Measurements from ENCODE around the gene FBXW7.

FBXW7 gene, protein sequence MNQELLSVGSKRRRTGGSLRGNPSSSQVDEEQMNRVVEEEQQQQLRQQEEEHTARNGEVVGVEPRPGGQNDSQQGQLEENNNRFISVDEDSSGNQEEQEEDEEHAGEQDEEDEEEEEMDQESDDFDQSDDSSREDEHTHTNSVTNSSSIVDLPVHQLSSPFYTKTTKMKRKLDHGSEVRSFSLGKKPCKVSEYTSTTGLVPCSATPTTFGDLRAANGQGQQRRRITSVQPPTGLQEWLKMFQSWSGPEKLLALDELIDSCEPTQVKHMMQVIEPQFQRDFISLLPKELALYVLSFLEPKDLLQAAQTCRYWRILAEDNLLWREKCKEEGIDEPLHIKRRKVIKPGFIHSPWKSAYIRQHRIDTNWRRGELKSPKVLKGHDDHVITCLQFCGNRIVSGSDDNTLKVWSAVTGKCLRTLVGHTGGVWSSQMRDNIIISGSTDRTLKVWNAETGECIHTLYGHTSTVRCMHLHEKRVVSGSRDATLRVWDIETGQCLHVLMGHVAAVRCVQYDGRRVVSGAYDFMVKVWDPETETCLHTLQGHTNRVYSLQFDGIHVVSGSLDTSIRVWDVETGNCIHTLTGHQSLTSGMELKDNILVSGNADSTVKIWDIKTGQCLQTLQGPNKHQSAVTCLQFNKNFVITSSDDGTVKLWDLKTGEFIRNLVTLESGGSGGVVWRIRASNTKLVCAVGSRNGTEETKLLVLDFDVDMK

DNA sequence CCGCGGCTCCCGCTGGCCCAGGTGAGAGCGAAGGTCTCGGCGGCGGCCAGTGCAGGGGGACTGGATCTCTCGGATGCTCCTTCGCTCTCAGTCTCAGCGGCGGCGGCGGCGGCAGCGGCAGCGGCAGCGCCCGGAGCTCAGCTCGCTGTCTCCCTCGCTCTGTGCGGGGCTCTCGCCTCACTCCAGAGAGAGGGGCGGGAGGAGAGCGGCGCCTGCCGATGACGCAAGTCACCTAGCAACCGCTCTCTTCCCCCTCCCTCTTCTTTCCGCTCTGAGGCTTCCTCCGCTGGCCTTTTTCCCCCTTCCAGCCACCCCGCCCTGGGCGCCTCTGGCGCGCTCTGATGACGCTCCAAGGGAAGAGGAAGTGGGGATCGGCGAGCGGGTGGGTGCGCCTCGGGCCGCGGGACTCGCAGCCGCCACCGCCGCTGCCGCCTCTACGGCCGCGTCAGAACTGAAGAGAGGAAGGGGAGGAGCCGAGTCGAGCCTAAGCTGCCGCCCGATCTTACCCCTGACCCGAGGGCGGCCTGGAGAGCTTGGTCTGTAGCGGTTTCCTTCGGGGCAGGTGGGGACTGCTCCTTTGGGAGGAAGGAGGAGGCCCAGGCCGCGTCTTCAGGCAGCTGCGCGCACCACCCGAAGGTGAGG is at the start of gene FBXW7:
Gene FBXW7, minus strand, starts transcription at position 190 of the 642 bp plus-strand sequence. CDS start 124,289 bp downstream, outside the sequence.
- Histone ChIP-seq H3K4me1 (ENCODE audit: insufficient read depth, low read length) (0 out of 2 replicates have a peak, but pooled peaks cover 7% of the 10 kb centered on the region), H3K9me3 (ENCODE audit: control insufficient read depth, insufficient read depth, low read length) (peaks cover 3% of the 10 kb centered on the region), H3K9ac (ENCODE audit: low read depth, low read length) (peak within 1 kb of the TSS; percentile 69), H3K36me3 (ENCODE audit: insufficient read depth, low read length) (no peaks in the 10 kb centered on the region)

DNA sequence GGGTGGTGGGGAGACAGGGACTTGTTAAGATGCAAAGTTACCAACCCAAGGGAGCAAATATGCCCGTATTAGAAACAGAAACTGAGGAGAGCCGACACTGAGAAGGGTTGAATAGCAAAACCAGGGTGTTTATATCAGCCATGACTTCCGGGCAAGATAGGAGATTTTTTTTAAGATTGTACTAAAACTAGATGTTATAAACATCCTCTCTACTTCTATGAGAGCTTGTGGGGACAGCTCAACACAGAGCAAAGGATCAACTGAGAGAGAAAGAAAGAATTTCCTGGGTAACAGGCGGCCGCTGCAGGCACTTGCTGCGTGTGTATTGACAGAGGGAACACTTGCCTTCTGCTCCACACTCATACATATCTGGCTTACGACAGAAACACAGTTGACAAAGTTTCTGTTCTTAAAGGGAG is 49.1 kb upstream of the FBXW7 start:
- Histone ChIP-seq H3K9me3 (ENCODE audit: control insufficient read depth, insufficient read depth, low read length) (peaks cover 5% of the 10 kb centered on the region; the same call in 1 of the 2 replicates), H3K9ac (ENCODE audit: low read depth, low read length) (no peak overlapping the region), H3K4me1 (ENCODE audit: insufficient read depth, low read length) (no peaks in the 10 kb centered on the region), H3K36me3 (ENCODE audit: insufficient read depth, low read length) (no peaks in the 10 kb centered on the region)

DNA sequence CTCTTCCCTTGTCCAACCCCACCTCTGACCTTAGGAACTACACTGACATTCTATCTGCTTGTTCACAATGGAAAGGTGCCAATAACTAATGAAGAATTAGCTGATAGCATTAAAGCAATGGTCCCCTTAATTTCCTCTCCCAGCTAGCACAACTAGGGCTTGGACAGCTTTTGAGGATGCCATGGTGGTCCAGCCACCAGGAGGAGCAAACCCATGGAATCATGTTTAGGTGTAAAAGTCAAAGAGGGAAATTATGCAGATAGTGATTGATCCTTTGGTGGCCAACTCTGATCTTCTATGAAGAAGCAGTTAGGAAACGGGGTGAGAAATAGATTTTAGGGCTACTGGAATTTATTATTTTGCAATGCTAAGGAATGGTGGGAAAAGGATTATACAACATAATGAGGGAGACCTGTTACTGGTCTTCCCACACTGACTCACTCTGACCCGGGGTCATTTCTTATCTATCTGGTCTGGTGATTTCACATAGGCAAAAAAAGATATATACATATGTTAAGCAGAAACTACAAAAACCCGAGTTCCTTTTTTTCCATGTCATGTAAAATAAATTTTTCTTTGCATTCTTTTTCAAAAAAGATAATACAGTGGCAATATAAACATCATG is 45.8 kb upstream of the FBXW7 start:
- peaks cover 7% of the 10 kb centered on the region; the same call in 1 of the 2 replicates for H3K4me1 ChIP-seq (ENCODE audit: insufficient read depth, low read length)
- H3K9me3 ChIP-seq (ENCODE audit: control insufficient read depth, insufficient read depth, low read length): no peaks in the 10 kb centered on the region
- no peaks in the 10 kb centered on the region for H3K36me3 ChIP-seq (ENCODE audit: insufficient read depth, low read length)
- no peak overlapping the region for H3K9ac ChIP-seq (ENCODE audit: low read depth, low read length)

DNA sequence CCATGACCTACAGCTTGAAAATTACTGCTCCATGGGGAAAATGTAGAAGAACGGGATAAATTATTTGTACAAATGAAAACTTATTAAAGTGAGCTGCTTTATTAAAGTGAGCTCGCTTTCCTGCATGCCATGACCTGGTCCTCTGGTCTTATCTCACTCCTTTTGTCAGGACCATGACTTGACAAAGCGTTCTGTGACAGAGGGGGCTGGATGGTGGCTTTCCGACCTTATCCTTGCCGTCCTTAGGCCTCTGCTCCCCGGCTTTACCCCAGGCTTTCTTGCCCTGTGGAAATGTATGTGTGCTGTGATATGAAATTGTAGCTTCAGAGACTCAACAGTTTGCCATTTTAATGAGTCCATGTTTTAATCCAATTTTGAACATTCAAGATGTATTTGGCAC is 44.0 kb upstream of the FBXW7 start:
- peaks cover 7% of the 10 kb centered on the region; the same call in 1 of the 2 replicates for H3K4me1 ChIP-seq (ENCODE audit: insufficient read depth, low read length)
- H3K9ac ChIP-seq (ENCODE audit: low read depth, low read length): no peak overlapping the region
- no peaks in the 10 kb centered on the region for H3K9me3 ChIP-seq (ENCODE audit: control insufficient read depth, insufficient read depth, low read length)
- H3K36me3 ChIP-seq (ENCODE audit: insufficient read depth, low read length): no peaks in the 10 kb centered on the region

DNA sequence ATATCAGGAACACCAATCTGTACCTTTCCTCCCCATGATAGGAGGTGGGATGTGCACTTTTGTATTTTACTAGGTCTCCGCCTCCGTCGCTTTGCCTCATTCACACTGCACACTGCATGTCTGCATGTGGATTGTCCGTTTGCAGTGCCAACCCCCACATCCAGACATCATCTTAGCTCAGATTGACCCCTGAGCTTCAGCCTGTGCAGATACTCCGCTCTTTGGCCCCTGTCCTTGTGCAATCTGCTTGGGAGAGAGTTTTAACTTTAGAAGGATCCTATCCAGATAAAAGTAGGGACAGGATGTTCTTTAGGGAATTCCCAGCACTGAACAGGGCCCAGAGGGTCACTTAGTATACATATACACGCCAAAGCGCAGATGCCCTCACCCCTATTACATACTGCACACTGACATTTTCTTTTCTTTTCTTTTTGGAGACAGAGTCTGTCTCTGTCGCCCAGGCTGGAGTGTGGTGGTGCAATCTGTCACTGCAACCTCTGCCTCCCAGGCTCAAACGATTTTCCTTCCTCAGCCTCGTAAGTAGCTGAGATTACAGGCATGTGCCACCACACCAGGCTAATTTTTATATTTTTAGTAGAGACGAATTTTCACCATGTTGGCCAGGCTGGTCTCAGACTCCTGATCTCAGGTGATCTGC is 43.3 kb upstream of the FBXW7 start:
- Histone ChIP-seq H3K9me3 (ENCODE audit: control insufficient read depth, insufficient read depth, low read length) (no peaks in the 10 kb centered on the region), H3K9ac (ENCODE audit: low read depth, low read length) (no peak overlapping the region), H3K36me3 (ENCODE audit: insufficient read depth, low read length) (no peaks in the 10 kb centered on the region), H3K4me1 (ENCODE audit: insufficient read depth, low read length) (peaks cover 7% of the 10 kb centered on the region; the same call in 1 of the 2 replicates)

DNA sequence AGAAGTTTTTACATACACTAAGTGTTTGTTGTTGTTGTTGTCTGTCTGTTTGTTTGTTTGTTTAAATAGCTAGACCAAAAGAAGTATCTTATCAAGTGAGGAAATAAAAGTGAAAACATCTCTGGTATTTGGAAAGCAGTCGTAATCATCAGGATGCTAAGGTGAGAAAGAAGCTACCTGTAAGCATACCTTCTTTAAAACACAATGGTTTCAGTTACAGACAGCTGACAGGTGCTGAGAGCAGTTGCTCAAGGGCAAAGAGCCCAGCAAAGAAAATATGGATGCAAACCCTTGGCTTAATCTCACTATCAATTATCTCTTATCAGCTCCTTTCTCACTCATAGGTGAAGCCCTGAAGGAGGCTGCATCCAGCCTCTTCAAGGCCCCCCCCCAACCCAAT is 42.8 kb upstream of the FBXW7 start:
- Histone ChIP-seq H3K36me3 (ENCODE audit: insufficient read depth, low read length) (no peaks in the 10 kb centered on the region), H3K9me3 (ENCODE audit: control insufficient read depth, insufficient read depth, low read length) (no peaks in the 10 kb centered on the region), H3K4me1 (ENCODE audit: insufficient read depth, low read length) (peaks cover 7% of the 10 kb centered on the region; the same call in 1 of the 2 replicates), H3K9ac (ENCODE audit: low read depth, low read length) (no peak overlapping the region)

DNA sequence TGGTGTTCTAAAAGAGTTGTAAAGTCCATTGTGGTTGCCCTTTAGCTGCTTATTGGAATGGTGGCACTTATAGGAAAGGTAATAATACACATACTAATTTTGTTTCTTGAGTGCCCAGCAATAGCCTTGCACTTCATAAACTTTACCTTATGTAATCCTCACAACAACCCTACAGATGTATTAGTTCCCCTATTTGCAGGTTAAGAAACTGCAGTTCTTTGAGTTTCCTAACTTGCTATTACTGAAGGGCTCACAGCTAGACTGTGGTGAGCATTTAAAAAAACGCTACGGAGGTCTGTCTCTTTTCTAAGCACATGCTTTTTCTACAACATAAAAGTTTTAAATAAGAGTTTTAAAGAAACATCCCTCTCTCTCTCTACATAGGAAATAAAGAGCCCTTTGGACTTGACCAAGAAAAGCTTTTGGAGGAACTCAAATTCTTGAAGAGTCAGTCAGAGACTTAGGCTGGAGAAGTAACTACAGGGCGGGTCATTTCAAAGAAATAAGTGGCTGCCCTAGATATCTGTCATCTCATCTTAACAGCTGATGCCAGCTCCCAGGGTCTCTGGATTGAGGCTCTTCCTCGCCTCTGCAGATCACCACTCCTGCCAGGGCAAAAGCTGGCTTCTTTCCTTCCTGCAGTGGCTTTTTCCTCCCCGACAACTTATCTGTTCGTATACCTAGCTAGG is 42.0 kb upstream of the FBXW7 start:
- no peaks in the 10 kb centered on the region for H3K36me3 ChIP-seq (ENCODE audit: insufficient read depth, low read length)
- no peak overlapping the region for H3K9ac ChIP-seq (ENCODE audit: low read depth, low read length)

DNA sequence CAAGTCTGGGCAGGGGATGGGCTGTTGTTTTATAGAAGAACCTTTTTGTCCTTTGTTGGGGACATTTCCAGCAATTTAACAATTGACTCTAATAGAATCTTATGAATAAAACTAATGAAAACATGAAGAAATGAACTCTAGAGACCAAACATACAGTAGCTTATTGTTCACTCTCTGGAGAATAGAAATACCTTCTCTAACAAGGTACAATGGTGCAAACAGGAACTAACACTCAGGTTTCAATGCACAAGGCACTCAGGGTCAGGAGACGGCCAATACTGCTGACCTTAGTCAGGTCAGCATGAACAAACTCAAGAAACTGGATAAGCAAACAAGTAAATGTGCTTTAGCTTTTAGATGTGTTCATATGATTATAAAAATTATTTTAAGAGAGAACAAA is 39.6 kb upstream of the FBXW7 start:
- H3K36me3 ChIP-seq (ENCODE audit: insufficient read depth, low read length): no peaks in the 10 kb centered on the region
- peaks cover 7% of the 10 kb centered on the region; the same call in 1 of the 2 replicates for H3K4me1 ChIP-seq (ENCODE audit: insufficient read depth, low read length)
- H3K9ac ChIP-seq (ENCODE audit: low read depth, low read length): no peak overlapping the region
- H3K9me3 ChIP-seq (ENCODE audit: control insufficient read depth, insufficient read depth, low read length): no peaks in the 10 kb centered on the region; the same call in 1 of the 2 replicates

More for the DNA sequence above, 42.0 kb upstream of the FBXW7 start:
- peaks cover 7% of the 10 kb centered on the region; the same call in 1 of the 2 replicates for H3K4me1 ChIP-seq (ENCODE audit: insufficient read depth, low read length)
- H3K9me3 ChIP-seq (ENCODE audit: control insufficient read depth, insufficient read depth, low read length): no peaks in the 10 kb centered on the region

DNA sequence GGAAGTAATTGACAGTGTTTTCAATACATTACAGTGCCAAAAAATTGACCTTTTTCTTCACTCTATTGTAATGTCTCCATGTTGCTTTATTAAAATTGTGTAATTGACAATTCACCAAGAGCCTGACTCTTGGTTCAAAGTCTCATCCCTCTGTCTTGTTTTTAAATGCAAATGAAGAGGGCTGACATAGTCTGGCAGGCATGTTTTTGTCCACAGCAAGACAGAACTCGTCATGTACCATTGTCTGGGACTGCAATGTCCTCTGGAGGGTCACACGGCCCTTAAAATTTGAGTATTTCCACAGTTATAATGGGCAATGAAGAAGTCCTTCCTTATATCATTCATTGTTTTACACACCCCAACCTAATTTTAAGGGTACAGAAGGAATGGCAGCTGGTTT is 38.0 kb upstream of the FBXW7 start:
- Histone ChIP-seq H3K9ac (ENCODE audit: low read depth, low read length) (no peak overlapping the region), H3K9me3 (ENCODE audit: control insufficient read depth, insufficient read depth, low read length) (no peaks in the 10 kb centered on the region; the same call in 1 of the 2 replicates), H3K36me3 (ENCODE audit: insufficient read depth, low read length) (no peaks in the 10 kb centered on the region), H3K4me1 (ENCODE audit: insufficient read depth, low read length) (peaks cover 7% of the 10 kb centered on the region; the same call in 1 of the 2 replicates)

DNA sequence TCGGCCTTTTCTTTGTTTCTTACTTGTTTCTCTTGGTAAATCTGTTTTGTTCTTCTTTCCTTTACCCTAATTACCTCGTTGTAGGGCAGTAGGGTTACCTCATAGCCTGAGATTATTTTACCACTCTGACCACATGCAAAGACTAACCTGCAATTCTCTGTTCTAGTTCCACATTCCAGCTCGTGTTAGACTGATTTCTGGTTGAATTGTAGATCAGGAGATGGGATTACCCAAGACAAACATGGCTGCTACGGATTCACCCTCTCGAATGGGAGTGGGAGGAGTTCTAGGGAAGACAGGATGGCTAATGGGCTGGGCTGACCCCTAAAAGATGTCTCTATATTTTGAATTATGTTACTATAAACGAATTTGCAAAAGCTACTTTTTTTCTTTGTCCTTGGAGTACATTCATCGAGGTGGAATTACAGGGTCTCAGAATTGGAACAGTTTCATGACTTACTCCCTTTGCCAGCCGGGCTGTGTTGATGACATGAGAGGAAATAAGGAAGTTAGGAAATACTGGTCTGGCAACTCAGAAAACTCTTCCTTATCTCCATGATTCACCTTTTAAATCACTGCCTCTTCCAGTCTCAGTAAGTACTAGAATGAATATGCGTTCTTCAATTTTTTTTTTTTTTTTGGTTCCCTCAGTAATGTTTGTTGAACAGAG is 36.7 kb upstream of the FBXW7 start:
- Histone ChIP-seq H3K4me1 (ENCODE audit: insufficient read depth, low read length) (no peaks in the 10 kb centered on the region), H3K36me3 (ENCODE audit: insufficient read depth, low read length) (no peaks in the 10 kb centered on the region), H3K9ac (ENCODE audit: low read depth, low read length) (no peak overlapping the region)

DNA sequence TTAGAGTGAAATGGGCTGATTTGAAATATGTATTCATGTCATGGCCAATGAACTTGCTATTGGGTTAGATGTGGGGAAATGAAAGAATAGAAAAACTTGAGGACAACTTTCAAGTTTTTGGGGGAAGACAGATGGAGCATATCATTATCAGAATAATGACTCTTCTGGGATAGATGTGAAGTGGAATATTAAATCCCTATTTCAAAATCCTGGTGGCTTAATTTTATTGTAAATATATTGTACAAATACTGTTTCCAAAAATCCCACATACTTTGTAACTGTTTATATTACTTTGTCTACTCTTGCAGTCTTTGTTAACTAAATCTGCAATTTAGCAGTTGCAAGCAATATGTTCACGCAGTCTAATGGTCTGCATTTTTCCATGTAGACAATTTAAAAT is 35.9 kb upstream of the FBXW7 start:
- no peak overlapping the region for H3K9ac ChIP-seq (ENCODE audit: low read depth, low read length)
- no peaks in the 10 kb centered on the region for H3K4me1 ChIP-seq (ENCODE audit: insufficient read depth, low read length)
- no peaks in the 10 kb centered on the region for H3K36me3 ChIP-seq (ENCODE audit: insufficient read depth, low read length)
- H3K9me3 ChIP-seq (ENCODE audit: control insufficient read depth, insufficient read depth, low read length): no peaks in the 10 kb centered on the region; the same call in 1 of the 2 replicates

More for the DNA sequence above, 36.7 kb upstream of the FBXW7 start:
- H3K9me3 ChIP-seq (ENCODE audit: control insufficient read depth, insufficient read depth, low read length): no peaks in the 10 kb centered on the region; the same call in 1 of the 2 replicates

DNA sequence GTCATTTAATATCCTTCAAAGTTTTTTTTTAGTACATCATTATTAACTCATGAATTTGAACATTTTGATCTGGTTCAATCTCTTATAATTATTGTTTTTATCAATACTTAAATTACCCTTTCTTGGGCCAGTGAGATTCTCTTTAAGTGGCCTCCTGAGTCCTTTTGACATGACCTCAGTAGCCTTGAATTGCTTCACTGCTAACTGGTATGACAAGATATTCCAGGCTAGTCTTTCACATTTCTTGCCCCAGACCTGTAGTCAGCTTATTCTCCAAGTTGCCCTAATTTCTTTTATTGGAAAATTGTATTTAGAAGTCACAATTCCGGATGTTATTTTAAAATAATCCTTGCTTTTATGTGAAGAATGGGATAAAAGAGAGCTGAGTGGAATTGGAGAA is 35.4 kb upstream of the FBXW7 start:
- Histone ChIP-seq H3K4me1 (ENCODE audit: insufficient read depth, low read length) (no peaks in the 10 kb centered on the region), H3K9me3 (ENCODE audit: control insufficient read depth, insufficient read depth, low read length) (no peaks in the 10 kb centered on the region; the same call in 1 of the 2 replicates), H3K9ac (ENCODE audit: low read depth, low read length) (no peak overlapping the region), H3K36me3 (ENCODE audit: insufficient read depth, low read length) (no peaks in the 10 kb centered on the region)

DNA sequence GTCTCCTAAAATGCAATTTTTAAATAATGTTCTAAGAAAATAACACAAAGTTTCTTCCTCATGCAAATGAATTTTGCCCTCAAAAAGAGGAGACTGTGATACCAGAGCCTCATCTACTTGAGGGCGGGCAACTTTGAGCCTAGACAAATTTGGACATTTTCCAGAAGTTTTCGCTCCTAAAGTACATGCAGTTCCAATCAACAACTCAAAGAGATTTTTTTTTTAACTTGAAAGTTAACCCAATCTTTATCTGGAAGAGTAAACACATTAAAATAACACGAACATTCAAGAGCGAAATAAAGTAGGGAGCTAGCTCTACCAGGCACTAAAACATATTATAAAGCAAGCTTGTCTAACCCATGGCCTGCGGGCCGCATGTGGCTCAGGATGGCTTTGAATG is 29.4 kb upstream of the FBXW7 start:
- Histone ChIP-seq H3K4me1 (ENCODE audit: insufficient read depth, low read length) (no peaks in the 10 kb centered on the region), H3K9ac (ENCODE audit: low read depth, low read length) (no peak overlapping the region), H3K9me3 (ENCODE audit: control insufficient read depth, insufficient read depth, low read length) (no peaks in the 10 kb centered on the region), H3K36me3 (ENCODE audit: insufficient read depth, low read length) (no peaks in the 10 kb centered on the region)

Data from ES-I3 (cell line).